Stimulated activated CD8-positive, alpha-beta memory T cell treated with anti-CD3 and anti-CD28 coated beads, Interleukin-2, amount 100 ng/mL, for 1 hour (primary cell): ENCODE data around the gene GTF2H1.
"Not testable (repeated sequence)": the region's sequence is repeated elsewhere in the genome, so short reads cannot be mapped to it uniquely, and the experiment has no call there.

Experiments used
- DNase-seq, 2 donors: peaks; one replicate each; pipeline ENCODE4 v3.0.0-alpha.2; 2020; ENCODE audit warnings: low read depth in 2 of 2

Gene GTF2H1

DNA sequence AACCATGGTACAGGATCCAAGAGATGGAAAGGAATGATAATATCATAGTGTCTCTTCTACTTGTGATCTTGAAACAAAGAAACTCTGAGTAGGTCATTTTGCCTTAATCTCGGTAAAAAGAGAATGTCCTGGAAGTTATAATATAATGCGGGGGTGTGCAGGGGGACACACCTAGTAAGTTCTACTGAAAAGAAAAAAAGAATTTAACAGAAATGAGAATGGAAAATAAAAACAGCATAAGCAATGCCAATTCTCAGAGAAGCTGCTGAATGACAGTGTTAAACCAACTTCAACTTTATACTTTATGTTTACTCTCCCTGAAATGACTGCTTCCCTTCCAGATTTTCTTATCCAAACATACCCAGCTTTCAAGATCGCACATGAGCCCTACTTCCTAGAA, 2.5 kb upstream of the GTF2H1 start:
- DNase-seq: no peak

DNA sequence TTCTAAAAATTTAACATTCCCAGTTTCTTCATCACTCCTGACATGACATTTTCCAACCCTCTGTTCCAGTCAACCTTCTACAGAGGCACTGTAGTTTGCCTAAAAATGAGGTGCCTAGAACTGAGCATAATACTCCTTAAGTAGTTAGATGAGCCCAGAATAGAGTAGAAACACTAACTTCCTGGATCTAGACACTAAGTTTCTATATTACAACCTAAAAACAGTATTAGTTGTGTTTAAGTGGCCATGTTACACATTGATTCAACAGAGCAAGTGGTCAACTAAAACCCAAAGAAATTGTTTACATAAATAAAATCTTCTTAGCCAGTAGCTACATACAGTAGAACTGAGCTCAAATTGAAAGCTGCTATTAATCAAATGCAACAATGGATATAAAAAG, 1.8 kb upstream of the GTF2H1 start:
- DNase-seq: no peak

DNA sequence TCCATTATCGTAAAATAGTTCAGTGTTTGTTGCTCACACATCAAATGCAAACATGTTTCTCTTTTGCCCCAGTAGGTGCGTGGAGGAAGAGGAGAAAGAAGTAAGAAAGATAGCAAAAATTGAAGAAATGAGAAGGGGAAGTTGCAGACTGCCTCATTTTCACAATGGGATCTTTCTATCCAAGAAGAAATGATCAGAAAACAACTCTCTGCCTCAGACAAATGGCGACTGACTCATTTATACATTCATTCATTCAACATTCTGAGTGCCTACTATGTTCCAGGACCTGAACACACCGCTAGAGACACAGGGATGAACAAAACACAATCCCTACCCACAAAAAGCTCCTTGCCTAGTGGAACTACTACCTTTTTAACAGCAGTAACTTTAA, 794 bp upstream of the GTF2H1 start:
- no peak for DNase-seq

DNA sequence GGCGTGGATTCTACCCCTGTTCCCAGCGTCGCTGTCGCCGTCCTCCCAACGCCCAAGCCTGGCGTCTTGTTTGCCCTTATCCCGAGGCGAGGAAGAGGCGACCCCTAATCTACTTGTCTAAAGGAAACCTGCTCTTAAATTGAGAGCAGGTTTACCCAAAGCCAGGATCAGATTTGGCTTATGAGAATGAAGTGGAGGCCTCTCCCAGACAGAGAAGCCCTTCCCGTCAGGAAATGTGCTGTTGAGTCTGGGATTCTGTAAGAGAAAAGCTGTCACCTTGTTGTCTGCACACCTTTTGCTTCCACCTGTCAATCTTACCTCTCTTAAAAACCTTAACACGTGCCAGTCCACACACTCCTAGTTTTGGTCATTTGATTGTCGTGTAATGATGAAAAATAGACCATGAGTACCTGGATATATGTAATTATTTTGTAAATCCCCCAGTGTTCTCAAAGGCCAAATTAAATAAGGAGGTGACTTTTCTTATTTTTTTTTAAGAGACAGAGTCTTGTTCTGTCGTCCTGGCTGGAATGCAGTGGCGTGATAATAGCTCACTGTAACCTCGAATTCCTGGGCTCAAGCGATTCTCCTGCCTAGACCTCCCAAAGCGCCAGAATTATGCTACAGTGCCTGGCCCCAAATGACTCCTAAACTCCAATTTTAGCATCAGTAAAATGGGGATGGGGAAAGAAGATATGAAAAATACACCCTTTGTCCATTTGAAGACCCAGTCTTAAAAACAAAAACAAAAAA, 627 bp downstream of the GTF2H1 start:
- no peak for DNase-seq

DNA sequence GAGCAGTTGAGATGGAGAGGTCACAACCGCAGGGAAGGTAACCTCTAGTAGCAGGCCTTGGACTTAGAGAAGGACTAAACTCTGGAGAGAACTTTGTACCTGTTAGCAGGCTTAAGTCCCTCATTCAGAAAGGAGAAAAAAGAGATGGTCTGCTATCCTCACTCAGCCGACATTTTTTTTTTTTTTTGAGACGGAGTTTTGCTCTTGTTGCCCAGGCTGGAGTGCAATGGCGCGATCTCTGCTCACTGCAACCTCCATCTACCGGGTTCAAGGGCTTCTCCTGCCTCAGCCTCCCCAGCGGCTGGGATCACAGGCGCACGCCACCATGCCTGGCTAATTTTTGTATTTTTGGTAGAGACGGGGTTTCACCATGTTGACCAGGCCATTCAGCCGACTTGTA, 1.5 kb downstream of the GTF2H1 start:
- DNase-seq: not testable (repeated sequence)

DNA sequence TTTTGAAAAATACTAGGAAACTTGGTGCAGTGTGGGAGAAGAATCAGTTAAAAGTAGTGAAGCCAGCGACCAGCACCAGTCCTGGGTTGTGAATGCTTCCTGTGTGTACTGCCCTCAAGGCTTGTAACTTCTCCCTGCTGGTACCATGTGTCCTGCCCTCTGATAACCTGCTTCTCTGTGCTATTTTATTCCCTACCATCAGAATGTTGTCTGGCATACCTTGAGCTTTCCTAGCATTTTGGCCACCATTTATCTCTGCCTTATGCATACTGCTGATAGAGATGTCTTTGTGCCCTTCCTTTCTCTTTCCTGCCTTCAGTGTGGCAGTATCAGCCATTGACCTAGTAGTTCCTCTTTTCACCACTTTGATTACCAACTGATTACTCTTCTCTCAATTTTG, 2.0 kb downstream of the GTF2H1 start:
- DNase-seq: no peak

DNA sequence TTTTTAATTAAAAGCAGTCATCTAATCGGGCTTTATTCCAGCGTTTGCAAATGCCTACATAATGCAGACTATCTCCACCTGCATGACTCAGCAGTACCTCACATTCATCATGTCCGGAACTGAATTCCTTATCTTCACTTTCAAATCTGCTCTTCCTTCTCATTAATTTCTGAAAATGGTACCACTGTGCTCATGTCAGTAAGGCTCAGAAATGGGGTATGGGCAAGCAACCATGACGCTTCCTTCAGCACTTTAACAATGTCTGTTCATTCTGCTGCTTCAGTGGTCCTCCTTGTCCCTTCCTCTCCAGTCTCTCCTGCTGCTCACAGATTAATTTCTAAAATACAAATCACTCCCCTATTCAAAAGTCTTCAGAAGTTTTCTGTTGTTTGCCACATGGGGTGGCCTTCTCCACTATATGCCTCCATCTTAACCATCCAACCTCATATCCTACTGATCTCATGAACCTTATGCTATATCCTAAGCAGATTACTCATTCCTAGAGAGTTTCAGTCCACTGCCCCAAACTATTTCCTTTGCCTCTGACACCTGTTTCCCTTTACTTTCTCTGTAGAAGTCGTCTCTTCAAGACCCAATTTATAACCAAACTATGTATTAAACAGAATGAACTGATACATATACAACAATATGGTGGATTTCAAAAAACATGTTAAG, 7.0 kb downstream of the GTF2H1 start:
- no peak for DNase-seq

DNA sequence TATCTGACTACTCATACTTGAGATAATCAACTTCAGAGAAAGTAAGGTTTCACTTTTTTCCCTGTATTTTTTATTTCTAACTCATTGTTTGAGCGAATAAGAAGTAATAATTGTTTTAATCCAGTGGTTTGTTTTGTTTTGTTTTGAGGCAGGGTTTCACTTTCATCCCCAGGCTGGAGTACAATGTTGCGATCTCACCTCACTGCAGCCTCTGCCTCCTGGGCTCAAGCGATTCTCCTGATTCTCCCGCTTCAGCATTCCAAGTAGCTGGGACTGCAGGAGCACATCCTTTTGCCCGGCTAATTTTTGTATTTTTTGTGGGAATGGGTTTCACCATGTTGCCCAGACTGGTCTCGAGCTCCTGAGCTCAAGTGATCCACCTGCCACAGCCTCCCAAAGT, 8.6 kb downstream of the GTF2H1 start:
- DNase-seq: no peak

DNA sequence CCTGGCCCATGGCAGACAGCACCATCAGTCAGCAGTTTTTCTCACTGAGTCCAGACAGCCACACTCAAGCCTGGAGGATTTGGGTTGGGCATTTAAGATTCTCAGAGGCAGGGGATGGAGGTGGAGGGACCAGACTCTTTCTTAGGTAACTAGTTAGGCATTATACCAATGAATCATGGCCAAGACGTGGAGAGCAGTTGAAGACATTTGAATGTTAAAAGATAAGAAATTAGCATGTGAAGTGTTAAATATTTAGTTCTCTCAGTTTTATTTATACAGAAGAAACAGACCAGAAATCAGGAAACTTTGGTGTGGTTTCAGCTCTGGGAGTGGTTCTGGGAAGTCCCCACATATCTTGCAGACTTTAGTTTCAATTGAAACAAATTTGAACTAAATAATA, 9.9 kb downstream of the GTF2H1 start:
- DNase-seq: no peak

DNA sequence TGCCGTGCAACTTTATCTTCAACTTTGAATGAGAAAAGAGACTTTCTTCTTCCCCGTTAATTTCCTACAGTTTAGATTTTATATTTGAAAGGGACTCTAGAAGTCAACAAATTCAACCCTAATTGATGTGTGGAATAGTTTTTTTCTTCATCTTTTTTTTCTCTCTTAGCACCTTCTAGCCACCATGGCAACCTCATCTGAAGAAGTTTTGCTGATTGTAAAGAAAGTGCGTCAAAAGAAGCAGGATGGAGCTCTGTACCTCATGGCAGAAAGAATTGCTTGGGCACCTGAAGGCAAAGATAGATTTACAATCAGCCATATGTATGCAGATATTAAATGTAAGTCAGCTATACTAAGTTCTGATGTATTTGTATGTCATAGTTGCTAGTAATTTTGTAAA, 10.5 kb downstream of the GTF2H1 start:
- DNase-seq: no peak

DNA sequence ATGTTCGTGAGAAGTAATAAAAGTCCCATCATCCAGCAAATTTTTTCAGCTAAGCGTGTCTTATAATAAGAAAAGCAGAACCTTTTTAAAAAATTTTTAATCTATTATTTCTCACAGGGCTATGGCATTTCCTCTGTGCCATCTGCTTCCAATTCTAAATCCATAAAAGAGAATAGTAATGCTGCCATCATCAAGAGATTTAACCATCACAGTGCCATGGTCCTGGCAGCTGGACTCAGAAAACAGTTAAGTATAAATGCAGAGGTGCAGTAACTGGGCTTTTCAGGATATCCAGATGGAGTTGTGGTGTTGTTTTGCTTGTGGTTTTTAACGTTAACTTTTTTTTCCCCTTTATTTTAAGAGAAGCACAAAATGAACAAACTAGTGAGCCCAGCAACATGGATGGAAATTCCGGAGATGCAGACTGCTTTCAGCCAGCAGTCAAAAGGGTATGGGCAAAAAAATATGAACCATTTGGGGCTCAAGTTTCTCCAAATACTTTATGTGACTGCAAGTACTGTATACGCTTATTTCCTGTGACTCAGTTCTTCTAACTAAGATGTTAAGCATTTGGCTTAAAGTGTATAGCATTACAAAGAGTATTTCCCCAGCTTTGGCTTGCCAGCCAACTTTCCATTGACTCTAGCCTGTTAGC, 25.2 kb downstream of the GTF2H1 start:
- no peak for DNase-seq

DNA sequence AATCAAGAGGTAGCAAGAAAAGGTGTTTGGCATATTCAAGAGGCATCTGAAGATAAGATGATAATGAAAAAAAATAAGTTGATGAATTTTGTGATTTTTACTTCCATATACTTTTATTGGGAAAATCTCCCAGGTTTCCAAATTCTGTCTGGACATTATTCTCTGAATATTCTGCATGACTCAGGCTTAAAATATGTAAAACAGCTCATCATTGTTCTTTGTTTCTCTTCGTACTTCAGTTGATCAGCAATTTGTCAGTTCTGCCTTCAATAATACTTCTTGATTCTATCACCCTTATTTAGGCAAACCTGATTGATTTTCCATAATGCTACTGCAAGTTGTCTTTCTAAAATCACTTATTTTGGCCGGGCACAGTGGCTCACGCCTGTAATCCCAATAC, 30.2 kb downstream of the GTF2H1 start:
- no peak for DNase-seq

DNA sequence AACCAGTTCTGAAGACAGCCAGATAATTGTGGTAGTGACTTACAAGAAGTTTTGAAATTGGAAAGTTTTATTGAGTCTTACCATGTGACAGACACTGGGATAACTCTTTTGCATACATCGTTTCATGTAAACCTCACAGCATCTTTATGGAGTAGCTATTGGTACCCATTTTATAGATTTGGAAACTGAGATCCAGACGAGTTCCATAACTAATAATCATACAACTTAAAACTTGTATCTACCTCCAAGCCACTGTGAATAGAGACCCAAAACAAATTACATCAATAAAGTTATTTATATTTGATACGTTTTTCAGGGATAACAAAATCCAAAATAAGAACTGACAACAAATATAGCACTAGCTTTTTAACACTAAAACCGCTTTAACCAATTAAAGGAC, 36.3 kb downstream of the GTF2H1 start:
- no peak for DNase-seq

DNA sequence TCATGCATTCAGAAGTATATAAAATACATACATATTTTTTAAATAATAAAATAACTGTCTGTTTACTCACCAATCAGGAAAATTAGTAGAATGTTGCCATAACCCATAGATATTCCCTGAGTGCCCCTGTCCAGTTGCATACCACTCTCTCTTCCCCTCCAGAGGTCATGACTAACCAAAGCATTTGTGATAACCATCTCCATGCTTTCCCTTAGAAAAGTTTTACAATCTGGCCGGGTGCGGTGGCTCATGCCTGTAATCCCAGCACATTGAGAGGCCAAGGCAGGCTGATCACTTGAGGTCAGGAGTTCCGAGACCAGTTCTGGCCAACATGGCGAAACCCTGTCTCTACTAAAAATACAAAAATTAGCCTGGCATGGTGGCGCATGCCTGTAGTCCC, 38.8 kb downstream of the GTF2H1 start:
- no peak for DNase-seq

DNA sequence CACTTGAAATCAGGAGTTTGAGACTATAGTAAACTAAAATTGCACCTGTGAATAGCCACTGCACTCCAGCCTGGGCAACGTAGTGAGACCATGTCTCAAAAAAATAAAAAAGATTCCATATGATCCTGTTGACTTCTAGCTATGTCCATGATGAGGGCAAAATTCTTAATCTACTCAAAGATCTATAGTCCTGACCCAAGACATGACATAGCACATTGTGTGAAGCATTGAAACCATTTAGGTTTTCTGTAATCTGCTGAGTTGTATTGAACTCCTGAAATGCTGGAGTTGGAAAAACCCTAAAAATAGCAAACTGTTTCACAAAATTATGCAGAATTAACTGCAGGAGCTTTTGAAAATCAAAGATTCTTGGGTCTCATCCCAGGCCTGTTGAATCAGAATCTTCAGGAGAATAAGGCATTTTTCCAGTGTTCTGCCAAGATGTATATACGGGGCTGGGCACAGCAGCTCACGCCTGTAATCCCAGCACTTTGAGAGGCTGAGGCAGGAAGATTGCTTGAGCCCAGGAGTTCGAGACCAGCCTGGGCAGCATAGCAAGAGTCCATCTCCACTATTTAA, 42.2 kb downstream of the GTF2H1 start:
- no peak for DNase-seq

DNA sequence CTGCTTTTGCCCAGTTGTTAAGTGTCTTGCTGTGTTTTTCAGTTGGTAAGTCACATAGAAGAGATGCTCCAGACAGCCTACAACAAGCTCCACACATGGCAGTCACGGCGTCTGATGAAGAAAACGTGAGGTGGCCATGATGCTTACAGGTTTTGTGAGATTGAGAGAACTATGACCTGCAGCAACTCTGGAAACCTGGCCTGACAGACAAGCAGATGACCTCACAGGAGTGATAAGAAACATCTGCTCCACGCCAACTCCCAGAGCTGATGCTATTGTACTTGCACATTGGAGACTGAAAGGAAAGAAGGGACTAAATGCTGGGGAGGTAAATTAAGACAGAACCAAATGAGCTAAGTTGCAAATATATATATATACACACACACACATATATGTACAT, 43.4 kb downstream of the GTF2H1 start:
- no peak for DNase-seq

DNA sequence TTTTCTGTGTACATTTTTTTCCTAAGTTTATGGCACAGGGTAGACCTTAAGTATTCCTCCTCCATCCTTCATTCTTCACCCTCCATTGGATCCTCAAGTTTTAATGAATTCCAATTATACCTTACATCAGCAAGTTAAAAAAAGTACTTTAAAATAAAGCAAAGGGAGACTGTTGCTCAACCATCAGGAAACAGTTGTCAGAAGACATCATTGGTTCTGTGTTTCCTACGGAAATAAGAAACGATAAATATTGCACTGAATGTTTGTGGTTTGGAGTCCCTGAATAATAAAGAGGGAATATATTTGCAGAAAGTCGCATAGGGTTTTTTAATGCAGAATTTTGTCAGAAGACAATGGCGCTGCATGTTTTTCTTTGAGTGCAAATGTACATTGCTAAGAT, 43.9 kb downstream of the GTF2H1 start:
- no peak for DNase-seq

DNA sequence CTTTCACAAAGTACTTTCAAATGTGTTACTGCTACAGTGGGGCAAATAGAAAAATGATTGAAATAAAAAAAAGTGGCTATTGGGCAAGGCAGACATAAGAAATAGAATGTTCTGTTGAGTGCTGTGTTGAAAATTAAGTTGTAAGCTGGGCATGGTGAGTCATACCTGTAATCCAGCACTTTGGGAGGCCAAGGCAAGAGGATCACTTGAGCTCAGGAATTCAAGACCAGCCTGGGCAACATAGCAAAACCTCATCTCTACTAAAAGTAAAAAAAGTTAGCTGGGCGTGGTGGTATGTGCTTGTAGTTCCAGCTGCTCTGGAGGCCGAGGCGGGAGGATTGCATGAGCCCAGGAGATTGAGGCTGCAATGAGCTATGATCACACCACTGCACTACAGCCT, 45.1 kb downstream of the GTF2H1 start:
- no peak for DNase-seq

DNA sequence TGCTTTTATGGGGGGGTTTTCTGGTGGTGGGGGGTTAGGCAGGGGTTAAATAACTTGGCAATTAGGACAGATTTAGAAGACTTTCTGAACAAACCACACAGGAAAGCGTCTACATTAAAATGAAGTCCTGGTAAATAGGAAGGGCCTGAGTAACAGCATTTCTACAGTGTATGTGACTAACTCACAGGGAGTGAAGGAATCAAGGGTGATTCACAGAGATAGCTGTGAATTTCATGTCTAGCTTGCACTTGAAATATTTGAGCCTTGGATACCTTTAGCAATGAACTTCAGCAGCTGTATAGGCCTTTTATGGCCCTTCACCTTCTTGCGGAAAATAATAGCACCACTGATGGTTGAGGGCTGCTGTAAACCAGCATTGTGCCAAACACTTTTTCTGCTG, 45.9 kb downstream of the GTF2H1 start:
- no peak for DNase-seq

DNA sequence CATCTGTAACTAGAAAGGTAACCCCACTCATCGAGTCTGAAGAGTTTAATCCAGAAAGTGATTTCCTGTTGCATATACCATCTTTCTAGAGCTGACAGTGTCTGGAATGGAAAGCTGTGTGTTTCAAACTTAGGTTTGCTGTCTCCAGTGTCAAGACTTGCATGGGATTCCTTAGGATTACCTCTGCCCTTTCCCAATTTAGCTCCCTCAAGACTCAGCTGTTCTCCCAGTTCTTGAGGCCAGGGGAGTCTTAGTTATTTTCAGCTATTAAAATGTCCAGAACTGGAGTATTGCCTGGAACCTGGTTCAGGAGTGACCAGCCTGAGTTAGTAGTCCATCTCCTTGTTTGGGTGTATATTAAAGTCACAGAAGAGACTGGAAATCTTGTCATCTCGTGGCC, 47.0 kb downstream of the GTF2H1 start:
- no peak for DNase-seq

DNA sequence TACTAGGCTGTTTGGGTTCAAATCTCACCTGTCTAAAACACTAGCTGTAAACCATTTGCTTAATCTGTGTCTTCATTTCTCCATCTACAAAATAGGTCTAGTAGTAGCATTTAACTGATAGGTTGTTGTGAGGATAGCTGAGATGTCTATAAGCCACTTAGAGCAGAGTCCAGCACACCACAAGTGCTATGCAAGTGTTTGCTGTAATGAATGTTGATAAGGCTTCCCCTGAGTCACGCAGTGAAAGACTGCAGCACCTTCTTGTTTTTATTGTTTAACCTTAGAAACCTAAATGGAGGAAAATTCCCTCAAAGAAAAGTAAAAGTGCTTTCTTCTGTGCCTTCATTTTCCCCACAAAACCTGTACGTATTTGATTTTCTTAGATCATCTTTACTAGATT, 48.9 kb downstream of the GTF2H1 start:
- DNase-seq: no peak

DNA sequence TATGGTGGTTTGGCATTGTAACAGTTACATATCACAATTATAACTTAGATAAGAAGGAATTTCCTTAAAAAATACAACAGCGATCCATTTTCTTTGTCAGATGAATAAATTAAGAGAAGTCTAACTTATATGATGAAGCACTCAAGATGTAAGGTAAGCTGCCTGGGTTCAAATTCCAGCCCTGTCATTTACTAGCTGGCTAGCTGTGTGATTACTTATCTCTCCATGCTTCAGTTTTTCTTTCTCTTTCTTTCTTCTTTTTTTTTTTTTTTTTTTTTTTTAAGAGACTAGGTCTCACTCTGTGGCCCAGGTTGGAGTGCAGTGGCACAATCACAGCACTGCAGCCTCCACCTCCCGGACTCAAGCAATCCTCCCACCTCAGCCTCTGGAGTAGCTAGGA, 49.8 kb downstream of the GTF2H1 start:
- no peak for DNase-seq

DNA sequence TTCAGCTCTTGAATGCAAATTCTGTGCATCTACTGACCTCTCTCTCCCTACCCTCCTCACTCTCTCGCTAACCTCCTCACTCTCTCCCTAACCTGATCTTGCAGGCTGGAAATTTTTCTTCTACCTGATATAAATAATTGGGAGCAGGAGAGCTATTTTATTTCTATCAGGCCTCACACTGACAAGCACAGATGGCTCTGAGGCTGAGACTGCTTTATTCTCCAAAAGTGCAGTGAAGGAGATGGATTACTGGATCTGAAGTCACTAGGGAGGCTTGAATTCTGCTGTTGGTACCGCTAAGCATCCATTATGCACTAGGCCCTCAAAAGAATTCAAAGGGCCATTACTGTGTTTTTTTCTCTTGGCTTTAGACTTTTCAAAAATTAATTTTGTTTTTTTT, 52.6 kb downstream of the GTF2H1 start:
- DNase-seq: no peak
